ENCODE results near the gene SP140.
A peak's percentile ranks its signal among the peaks of the same experiment; 100 is the strongest.
"Not testable (repeated sequence)": the region's sequence is repeated elsewhere in the genome, so short reads cannot be mapped to it uniquely, and the experiment has no call there.

SP140 gene

DNA sequence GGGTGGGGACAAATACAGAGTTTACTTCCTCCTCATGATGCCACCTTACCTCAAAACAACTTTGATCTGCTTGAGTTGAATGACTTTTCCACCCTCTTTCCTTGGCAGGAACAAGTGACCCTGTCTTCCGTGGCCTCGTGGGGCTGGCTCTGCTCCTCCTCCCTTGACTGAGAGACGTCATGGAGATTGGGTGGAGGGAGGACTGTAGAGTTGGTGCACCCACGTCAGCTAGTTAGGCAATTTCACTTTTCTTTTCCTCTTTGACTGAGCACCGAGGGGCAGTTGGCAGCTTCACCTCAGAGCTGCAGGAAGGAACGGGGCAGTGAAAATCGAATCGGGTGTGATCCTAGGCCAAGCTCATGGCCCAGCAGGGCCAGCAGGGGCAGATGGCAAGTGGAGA lies at the start of gene SP140:
Gene SP140, plus strand, starts transcription at position 251 of the 400 bp plus-strand sequence. Its CDS starts 109 bp downstream, at position 360.
- DNase-seq: peak; percentile 89 to 94

DNA sequence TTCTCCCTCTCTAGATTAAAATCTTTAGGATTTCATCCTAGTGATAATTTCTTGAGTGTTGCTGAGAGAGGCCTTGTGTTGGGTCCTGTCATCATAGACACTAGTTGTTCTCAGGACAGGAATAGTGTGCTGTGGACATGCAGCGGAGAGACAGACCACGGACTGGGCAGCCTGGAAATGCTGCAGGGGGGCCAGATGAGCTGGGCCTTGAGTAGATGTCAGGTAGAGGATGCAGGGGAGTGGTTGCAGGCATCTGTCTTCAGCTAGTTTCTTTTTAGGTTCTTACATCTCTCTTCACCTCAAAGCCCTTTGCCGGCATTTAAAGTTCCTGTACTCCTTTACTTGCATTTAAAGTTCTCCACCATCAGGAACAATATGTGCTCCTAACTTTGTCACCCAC lies 48.5 kb upstream of the SP140 start:
- DNase-seq: no peak

GRCh38 chr2:230178546-230179485 lies 46.7 kb upstream of the SP140 start:
- no peak for DNase-seq

DNA sequence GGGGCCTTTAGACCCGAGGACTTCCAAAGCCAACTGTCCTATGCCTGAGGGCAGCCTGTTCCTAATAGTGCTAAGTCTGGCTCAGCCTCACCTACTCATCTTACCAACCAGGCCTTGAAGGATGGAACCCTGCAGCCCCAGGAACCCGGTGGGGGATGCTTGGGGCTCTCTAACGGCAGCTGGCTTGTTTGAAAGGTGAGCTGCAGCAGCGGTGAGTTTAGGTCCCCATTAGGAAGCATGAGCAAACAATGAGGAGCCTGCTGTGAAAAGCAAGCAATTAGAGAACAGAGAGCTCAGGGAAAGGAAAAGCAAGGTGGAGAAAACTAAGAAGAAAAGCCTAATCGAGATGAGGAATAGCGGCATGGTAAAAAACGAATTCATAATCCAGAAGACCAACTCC lies 45.6 kb upstream of the SP140 start:
- no peak for DNase-seq

DNA sequence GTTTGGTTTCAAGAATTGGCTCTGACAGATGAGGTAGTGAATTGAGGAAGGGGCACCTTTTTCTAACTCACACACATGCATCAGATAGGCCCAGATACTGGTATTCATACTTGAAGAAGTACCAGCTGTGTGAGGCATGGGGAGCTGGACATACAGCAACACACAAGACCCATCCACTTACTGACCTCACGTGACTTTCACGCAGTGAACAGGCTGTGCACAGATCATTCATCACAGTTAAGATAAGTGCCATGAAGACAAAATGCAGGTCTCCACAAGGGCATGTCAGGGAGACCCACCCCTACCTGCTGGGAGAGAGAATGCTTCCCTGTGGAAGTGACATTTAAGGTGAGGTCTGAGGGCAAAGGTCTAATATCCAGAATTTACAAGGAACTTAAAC lies 44.3 kb upstream of the SP140 start:
- DNase-seq: no peak

DNA sequence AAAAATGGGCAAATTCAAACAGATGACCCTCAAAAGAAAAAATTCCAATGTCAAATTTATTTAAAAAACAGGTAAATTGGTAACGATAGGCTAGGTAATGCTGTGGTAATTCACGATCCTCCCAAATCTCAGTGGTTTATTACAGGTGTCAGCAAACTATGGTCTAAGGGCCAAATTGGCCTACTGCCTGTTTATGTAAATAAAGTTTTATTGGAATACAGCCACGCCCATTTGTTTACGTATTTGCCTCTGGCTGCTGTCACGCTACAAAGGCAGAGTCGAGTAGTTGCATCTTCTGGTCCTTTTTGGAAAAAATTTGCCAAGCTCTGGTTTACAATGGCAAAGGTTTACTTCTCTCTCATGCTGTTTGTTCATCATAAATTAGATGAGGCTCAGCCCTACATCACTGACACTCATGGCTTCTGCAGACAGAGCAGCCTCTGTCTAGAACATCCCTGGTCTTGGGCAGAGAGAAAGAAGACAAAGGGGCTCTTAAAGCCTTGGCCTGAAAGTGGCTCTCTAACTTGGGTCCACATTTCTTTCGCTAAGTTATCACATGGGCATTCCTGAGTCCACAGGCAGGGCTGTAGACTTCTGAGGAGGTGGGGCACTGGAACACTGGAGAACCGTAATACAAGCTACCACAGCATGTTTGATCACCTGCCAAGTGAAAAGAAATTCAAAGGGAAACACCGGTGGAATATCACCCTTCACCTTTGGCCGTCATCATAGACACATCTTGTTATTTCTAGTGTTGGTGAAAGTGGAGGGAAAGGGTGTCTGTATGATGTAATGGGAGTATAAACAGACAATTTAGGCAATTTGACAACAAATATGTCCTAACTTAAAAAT lies 40.6 kb upstream of the SP140 start:
- DNase-seq: no peak

DNA sequence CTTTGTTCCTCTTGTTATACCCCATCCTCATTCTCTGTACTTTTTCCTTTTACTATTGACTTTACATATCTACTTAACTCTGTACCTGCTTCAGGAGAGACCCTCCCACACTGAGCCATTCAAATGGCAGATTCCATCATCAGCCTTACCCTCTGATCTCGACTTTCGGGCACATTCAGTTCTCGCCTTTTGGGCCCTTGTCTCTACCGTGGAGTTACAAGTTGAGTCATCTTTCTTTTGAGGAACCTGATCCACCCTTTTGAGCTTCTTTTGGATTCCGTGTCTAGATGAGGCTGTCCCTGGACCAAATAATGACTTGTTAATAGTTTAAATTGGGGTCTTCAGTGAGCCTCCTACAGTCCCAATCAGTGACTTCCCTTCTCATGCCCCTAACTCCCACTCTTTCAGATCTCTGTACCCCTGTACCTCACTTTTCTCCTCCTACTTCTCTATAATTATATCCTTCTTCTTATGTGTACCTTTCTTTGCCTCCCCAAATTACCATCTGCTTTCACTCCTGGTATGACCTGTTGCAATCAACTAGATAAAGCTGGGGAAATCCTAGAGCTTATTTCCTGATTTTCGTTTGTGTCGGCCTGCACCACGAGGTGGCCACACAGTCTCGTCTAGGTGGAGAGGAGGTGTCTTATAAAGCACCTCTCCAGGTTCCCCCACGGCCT lies 23.0 kb upstream of the SP140 start:
- peak; percentile 38 to 53 for DNase-seq

DNA sequence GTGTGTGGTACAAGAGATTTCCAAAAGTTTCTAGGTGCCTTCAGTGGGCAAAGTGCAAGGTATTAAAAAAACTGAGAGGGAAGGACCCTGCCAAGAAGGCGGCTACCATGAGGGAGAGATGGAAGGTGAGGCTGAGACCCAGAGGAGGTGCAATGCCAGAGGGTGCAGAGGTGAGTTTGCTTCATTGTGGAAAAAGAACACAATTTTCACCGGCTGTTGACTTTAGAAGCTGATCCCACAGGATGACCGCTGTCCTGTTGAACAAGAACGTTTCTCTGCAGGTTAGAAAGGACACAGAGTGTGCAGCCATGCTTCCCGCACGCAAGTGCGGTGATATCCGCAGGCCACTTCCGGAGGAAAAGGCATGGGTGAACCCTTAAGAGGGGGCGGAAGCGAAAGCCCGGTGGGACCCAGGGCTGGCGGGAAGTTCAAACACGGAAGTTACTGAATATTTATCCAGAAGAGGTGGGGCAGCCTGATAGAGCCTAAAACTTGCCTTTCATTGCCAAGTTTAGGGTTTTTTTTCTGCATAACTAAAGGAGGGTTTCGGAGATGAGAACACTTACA lies 22.3 kb upstream of the SP140 start:
- peak in 1 of 2 donors; percentile 37 for DNase-seq

DNA sequence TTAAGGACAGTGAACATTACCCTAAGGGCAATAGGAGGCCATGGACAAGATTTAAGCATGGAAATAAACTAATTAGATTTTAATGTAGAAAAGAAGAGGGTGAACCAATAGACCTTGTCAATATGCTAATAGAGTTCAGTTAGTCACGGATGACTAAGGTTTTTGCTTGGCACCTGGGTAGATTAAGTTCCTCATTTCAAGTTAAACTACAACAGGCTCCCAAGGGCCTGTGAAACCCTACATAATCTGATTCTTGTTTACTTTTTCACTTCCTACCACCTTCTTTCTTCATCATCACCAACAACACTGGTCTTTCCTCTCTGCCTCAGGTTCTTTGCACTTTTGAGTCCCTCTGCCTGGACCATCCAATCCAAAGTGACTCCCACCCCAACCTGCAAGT lies 20.5 kb upstream of the SP140 start:
- DNase-seq: no peak

- no peak for DNase-seq
Observed at GRCh38 chr2:230205721-230206120, 19.8 kb upstream of the SP140 start.

DNA sequence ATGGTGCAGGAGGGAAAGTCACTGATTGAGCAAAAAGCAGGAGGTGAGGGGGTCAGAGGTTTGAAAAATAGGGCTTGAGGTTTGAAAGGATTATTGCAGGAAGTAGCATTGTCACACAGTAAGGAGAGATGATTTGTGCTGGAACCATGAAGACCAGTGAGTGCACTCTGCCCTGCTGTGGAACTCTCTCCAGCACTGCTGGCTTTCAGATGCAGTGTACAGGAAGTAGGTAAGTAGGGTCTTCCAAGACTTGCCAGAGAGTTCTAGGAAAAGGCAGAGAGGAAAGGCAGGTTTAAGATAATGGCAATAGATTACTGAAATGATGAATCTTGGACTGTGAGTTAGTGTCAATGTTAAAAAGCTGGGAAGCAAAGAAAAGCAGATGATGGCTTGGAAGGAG lies 17.0 kb upstream of the SP140 start:
- no peak for DNase-seq

DNA sequence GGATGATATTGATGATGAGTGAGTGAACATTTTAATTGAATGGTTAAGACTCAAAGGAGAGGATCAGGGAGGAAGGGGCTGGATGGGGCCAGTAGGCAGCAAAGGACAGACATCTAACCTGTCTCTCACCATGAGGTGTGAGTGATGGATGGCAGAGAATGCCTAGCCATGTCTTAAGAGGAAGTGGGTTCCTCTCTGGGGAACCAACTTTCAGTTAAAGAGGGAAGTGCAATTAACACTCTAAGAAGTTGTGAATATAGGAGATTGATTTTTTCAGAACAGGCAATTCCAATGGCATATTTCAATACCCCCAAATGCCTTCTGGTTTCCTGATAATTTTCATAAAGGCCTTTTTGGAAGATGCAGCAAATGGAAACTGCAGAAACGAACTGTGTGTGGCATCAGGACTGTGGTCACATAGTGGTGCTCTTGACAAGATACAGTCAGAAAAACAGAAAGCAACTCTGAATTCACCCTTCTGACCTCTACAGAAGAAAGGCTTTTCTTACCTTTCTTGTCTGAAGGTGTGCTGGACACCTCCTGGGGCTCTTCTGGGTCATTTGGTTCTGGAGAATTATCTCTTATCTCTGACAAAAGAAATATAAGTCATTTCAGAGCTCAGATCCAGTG lies 16.0 kb upstream of the SP140 start:
- DNase-seq: no peak

GRCh38 chr2:230216489-230216888 lies 9.0 kb upstream of the SP140 start:
- no peak for DNase-seq

DNA sequence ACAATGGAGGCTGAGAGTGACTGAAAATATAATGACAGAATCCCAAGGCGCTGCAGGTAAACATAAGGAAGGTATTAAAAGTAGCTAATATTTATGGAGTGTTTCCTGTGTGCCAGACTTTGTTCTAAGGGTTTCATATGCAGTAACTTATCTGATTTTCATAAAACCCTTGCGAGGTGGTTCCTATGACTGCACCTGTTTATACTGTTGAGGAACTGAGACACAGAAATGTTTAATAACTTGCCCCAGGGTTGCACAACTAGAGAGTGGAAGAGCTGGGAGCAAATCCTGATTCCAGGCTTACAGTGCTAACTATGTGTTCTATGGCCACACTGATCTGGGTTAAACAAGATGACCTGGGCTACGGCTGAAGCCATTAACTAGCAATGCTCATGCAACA lies 8.1 kb upstream of the SP140 start:
- no peak for DNase-seq

GRCh38 chr2:230218421-230218820 lies 7.1 kb upstream of the SP140 start:
- DNase-seq: peak; percentile 41 to 59

DNA sequence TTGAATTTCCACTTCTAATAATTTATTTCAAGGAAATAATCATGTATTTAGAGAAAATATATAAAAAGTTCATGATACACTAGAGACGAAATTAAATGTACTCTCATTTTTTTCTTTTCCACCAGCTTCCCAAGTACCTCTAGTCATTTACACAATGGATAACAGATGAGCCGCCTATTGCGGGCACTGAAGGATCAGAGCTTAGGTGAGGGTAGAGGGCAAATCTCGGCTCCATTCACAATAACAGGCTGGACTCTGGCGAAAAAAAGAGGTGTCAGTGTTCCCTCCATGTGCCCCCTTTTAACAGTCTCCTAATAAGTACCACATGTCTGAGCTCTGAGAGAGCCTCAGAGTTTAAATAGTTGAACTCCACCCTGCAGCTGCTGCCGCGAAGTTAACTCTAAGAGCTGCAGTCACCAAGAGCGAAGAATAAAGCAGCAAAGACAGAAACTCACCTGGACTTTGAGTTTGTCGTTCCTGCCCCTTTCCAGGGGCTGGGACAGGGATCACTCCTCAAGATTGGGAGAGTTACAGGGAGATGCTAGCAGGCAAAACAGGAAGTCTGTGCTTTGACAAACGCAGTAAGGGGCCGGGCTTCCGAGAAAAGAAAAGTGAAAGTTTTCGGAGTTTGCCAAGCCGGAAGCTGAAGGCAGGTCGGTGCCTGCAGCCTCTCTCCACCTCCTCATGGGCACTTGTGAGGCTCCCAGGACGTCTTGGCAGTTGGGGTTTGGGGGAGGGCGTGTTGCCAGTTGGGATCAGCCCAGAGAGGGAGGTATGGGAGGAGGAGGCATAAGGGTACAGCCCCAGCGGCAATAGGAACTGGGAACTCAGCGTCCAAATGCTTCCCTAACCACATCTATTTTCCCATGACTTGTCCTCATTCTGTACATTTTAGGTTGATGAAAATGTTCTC lies 5.9 kb upstream of the SP140 start, which contains the start of gene SP110:
Gene SP110, minus strand, starts transcription at position 566 of the 913 bp plus-strand sequence. CDS start 3,057 bp downstream, outside the sequence.
- DNase-seq: peak; percentile 96

DNA sequence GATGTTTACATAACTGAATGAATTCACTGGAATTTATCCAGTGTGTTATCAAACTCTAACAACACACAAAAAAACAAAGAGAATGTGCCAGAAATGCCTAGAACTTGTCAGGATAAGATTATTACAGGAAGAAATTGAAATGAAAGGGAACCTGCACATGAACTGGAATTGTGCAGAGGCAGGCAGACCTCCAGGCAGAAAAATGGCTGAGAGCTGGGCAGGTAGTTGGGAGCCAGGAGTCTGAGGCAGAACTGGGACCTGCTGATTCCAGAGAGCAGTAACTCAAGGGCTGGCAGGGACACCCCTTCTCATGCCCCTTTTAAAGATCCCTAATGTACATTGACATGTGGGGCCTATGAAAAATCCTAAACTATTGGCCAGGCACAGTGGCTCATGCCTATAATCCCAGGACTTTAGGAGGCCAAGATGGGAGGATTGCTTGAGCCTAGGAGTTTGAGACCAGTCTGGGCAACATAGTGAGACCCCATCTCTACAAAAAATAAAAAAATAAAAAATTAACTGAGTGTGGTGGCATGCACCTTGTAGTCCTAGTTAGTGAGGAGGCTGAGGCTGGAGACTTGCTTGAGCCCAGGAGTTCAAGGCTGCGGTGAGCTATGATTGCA lies 5.1 kb upstream of the SP140 start:
- DNase-seq: no peak

GRCh38 chr2:230221493-230221892 lies 4.0 kb upstream of the SP140 start:
- peak in 1 of 2 donors; percentile 50 for DNase-seq

DNA sequence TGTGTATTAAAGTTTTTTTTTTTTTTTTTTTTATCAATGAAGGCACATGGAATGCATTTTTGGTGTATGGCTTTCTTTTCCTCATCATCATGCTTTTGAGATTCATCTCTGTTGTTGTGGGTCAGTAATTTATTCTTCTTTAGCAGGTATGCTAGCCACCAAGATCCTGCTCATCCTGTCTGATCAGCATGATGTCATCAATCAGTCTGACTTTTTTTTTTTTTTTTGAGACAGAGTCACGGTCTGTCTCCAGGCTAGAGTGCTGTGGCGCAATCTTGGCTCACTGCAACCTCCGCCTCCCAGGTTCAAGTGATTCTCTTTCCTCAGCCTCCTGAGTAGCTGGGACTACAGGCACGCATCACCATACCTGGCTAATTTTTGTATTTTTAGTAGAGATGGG lies 2.7 kb upstream of the SP140 start:
- not testable (repeated sequence) for DNase-seq

DNA sequence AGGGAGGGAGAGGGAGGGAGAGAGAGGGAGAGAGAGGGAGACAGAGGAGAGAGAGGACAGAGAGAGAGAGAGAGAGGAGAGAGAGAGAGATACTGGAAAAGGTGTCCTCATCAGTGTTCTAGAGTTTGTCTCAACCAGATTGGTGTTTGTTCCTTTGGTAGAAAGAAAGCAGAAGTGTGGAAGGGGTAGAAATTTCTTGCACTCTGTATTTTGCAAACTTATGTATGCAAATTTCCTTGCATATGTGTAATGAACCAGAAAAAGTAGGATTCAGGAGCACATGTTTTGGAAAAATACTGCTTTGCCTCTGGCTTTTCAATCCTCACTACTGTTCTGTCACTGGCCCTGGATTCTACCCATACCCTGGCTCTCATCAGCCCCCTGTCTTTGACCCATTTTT lies 1.1 kb upstream of the SP140 start:
- no peak for DNase-seq
